BJ (cell line): ENCODE measurements around the gene HDAC6. TPM values are rescaled to one million over a fixed set of nuclear protein-coding genes. Genes with fewer than 3 reads are reported as not detected.
A peak's percentile ranks its signal among the peaks of the same experiment; 100 is the strongest.

Experiments
- CTCF ChIA-PET: fragments of 350-600 bp; formaldehyde crosslinking; extraction: SDS; loops from one replicate; lab custom pipeline; 2021; ENCODE audit warnings: antibody characterized with exemption, inconsistent platforms; lab: Yijun Ruan, JAX
- POLR2A ChIA-PET: fragments of 300-600 bp; sonication (Branson Sonifier 250); formaldehyde crosslinking; extraction: SDS; loops from one replicate; lab custom pipeline; 2021; ENCODE audit warnings: antibody characterized with exemption; lab: Charles Lee
- DNase-seq: peaks from one replicate; pipeline ENCODE4 v3.0.0-alpha.2; 2011; ENCODE audit warnings: low read depth
- H3K27me3 ChIP-seq: 2 replicates; pipeline ENCODE4 v1.6.0; 2011; ENCODE audit warnings: low read length; ENCODE audit not compliant: control insufficient read depth, insufficient read depth
- H3K36me3 ChIP-seq: 2 replicates; pipeline ENCODE4 v1.5.1; 2011; ENCODE audit warnings: low read length; ENCODE audit not compliant: control insufficient read depth, insufficient read depth
- H3K4me3 ChIP-seq: 2 replicates; pipeline ENCODE4 v1.5.1; 2011; ENCODE audit warnings: low read depth, mild to moderate bottlenecking, control low read depth, low read length
- CTCF ChIP-seq: IDR thresholded peaks from 2 replicates; pipeline ENCODE4 v1.5.1; 2011; ENCODE audit warnings: low read depth, mild to moderate bottlenecking, control low read depth, inconsistent platforms, low read length, moderate library complexity; ENCODE audit not compliant: insufficient read depth
- polyA minus RNA-seq: library from RNA; depleted of rRNA, polyadenylated mRNA; stranded (reverse); fragments of >200 nt; gene quantifications from 2 replicates; pipeline ENCODE4 v1.2.3, GENCODE V29; 2011; rRNA and poly(A)+ RNA removed
- polyA plus RNA-seq: library from polyadenylated mRNA; depleted of rRNA; stranded (reverse); fragments of >200 nt; gene quantifications from 2 replicates; pipeline ENCODE4 v1.2.3, GENCODE V29; 2011; rRNA removed

HDAC6 gene
- polyA plus RNA-seq (22.5 and 32.1 TPM in 2 replicates), polyA minus RNA-seq (19.7 and 33.0 TPM in 2 replicates)

GRCh38 chrX:48801280-48802088, at the start of gene HDAC6:
TSS of gene HDAC6 (plus strand) at chrX:48802067. CDS start at chrX:48802693, 626 bp downstream.
- ChIA-PET POLR2A (interaction anchor here (1.3 kb wide), 1 partner anchor 96 kb away, joined by 3 read pairs; the partner anchor contains the start of genes PQBP1 and TIMM17B), CTCF (interaction anchor here (0.6 kb wide), 1 partner anchor 11 kb away, joined by 3 read pairs; no protein-coding TSS in a partner anchor)
- no peaks in the 10 kb centered on the region for H3K27me3 ChIP-seq
- H3K4me3 ChIP-seq: peak within 1 kb of the TSS; percentile 78
- peak; percentile 95 for DNase-seq
- H3K36me3 ChIP-seq: no peaks in the 10 kb centered on the region
- no peak for TF ChIP-seq CTCF

GRCh38 chrX:48752498-48752897, 49.4 kb upstream of the HDAC6 start:
- H3K36me3 ChIP-seq: no peaks in the 10 kb centered on the region
- no peak overlapping the region for H3K4me3 ChIP-seq
- no peak for TF ChIP-seq CTCF
- ChIA-PET POLR2A (no interaction called here), CTCF (no interaction called here)
- no peak for DNase-seq
- no peaks in the 10 kb centered on the region; the same call in 1 of the 2 replicates for H3K27me3 ChIP-seq

GRCh38 chrX:48753708-48754228, 48.1 kb upstream of the HDAC6 start:
- CTCF ChIA-PET: no interaction called here
- TF ChIP-seq CTCF: no peak
- Histone ChIP-seq H3K27me3 (no peaks in the 10 kb centered on the region; the same call in 1 of the 2 replicates), H3K36me3 (no peaks in the 10 kb centered on the region), H3K4me3 (no peak overlapping the region)
- DNase-seq: no peak
- POLR2A ChIA-PET: no interaction called here

- CTCF ChIA-PET: no interaction called here
- POLR2A ChIA-PET: no interaction called here
- DNase-seq: no peak
- Histone ChIP-seq H3K36me3 (no peaks in the 10 kb centered on the region), H3K4me3 (no peak overlapping the region), H3K27me3 (no peaks in the 10 kb centered on the region; the same call in 1 of the 2 replicates)
- no peak for TF ChIP-seq CTCF
Measured at GRCh38 chrX:48754238-48754637, 47.6 kb upstream of the HDAC6 start.
